Smooth muscle cell (in vitro differentiated cells): ENCODE data around the gene ZBP1. TPM values are rescaled to one million over a fixed set of nuclear protein-coding genes. Genes with fewer than 3 reads are reported as not detected.

ENCODE experiments used
- DNase-seq: peaks from one replicate; lab custom pipeline; 2025; ENCODE audit not compliant: unreplicated experiment; lab: John Stamatoyannopoulos, UW
- H2AFZ ChIP-seq: fragments of 200-600 bp; sonication (generic); 2 replicates; pipeline ENCODE4 v1.6.0; 2016; ENCODE audit warnings: antibody characterized with exemption, low read depth, mild to moderate bottlenecking
- H3F3A ChIP-seq: fragments of 200-600 bp; sonication (generic); 2 replicates; pipeline ENCODE4 v1.6.0; 2017; ENCODE audit warnings: antibody characterized with exemption, low read depth
- H3K27ac ChIP-seq: fragments of 200-600 bp; sonication (generic); 2 replicates; pipeline ENCODE4 v1.5.1; 2016; ENCODE audit warnings: low read depth, mild to moderate bottlenecking
- H3K27me3 ChIP-seq: fragments of 200-600 bp; sonication (generic); 2 replicates; pipeline ENCODE4 v1.6.1; 2016; ENCODE audit warnings: low read depth, mild to moderate bottlenecking
- H3K36me3 ChIP-seq: fragments of 200-600 bp; sonication (generic); 2 replicates; pipeline ENCODE4 v1.5.1; 2016; ENCODE audit warnings: low read depth
- H3K4me1 ChIP-seq: fragments of 200-600 bp; sonication (generic); 2 replicates; pipeline ENCODE4 v1.5.1; 2016; ENCODE audit warnings: low read depth
- H3K4me2 ChIP-seq: fragments of 200-600 bp; sonication (generic); 2 replicates; pipeline ENCODE4 v1.6.0; 2016; ENCODE audit warnings: mild to moderate bottlenecking
- H3K4me3 ChIP-seq: fragments of 200-600 bp; sonication (generic); 2 replicates; pipeline ENCODE4 v1.5.1; 2016; ENCODE audit warnings: mild to moderate bottlenecking
- H3K79me2 ChIP-seq: fragments of 200-600 bp; sonication (generic); 2 replicates; pipeline ENCODE4 v1.6.0; 2016; ENCODE audit warnings: low read depth, mild to moderate bottlenecking
- H3K9ac ChIP-seq: fragments of 200-600 bp; sonication (generic); 2 replicates; pipeline ENCODE4 v1.6.0; 2016; ENCODE audit warnings: low read depth
- H3K9me3 ChIP-seq: fragments of 200-600 bp; sonication (generic); replicated peaks from 2 replicates; pipeline ENCODE4 v1.5.1; 2016; ENCODE audit warnings: low read depth
- H4K20me1 ChIP-seq: fragments of 200-600 bp; sonication (generic); 2 replicates; pipeline ENCODE4 v1.6.0; 2016; ENCODE audit warnings: low read depth
- CTCF ChIP-seq: fragments of 200-600 bp; sonication (generic); IDR thresholded peaks from 2 replicates; pipeline ENCODE4 v1.5.1; 2017; ENCODE audit warnings: borderline replicate concordance, mild to moderate bottlenecking, antibody characterized with exemption; ENCODE audit not compliant: insufficient read depth, poor library complexity, severe bottlenecking
- WGBS: methylation state at CpG from one replicate; pipeline ENCODE4 v1.1.7; 2016; ENCODE audit warnings: low lambda C conversion rate; 5-methylcytosine and 5-hydroxymethylcytosine counted together
- polyA plus RNA-seq: library from polyadenylated mRNA; unstranded; fragments of >200 nt; fragmentation: Nextera tagmentation; extraction: Ambion mirVana; gene quantifications from 2 replicates; pipeline ENCODE4 v1.2.1, GENCODE V29; 2016
- total RNA-seq: library from RNA; depleted of rRNA; stranded (reverse); fragments of >200 nt; gene quantifications from 2 replicates; pipeline ENCODE4 v1.2.3, GENCODE V29; 2014

The ZBP1 gene
- total and polyA plus RNA-seq, 2 experiments from 2014 or later = not detected

GRCh38 chr20:57609086-57609841 is 11.0 kb downstream of the ZBP1 start:
- no peaks in the 10 kb centered on the region for H3F3A ChIP-seq
- H2AFZ ChIP-seq = no peak overlapping the region
- TF ChIP-seq CTCF = no peak
- no peak overlapping the region for H3K4me2 ChIP-seq
- DNase-seq = no peak
- H3K27me3 ChIP-seq = peaks cover 23% of the 10 kb centered on the region
- no peaks in the 10 kb centered on the region for H3K36me3 ChIP-seq
- no peak overlapping the region for H3K9ac ChIP-seq
- H3K4me1 ChIP-seq = no peaks in the 10 kb centered on the region
- no peak overlapping the region for H3K27ac ChIP-seq
- no peaks in the 10 kb centered on the region for H4K20me1 ChIP-seq
- H3K79me2 ChIP-seq = no peaks in the 10 kb centered on the region
- WGBS = 91% methylated on average over 16 of the region's 16 CpGs
- no peaks in the 10 kb centered on the region for H3K9me3 ChIP-seq
- no peak overlapping the region for H3K4me3 ChIP-seq

DNA sequence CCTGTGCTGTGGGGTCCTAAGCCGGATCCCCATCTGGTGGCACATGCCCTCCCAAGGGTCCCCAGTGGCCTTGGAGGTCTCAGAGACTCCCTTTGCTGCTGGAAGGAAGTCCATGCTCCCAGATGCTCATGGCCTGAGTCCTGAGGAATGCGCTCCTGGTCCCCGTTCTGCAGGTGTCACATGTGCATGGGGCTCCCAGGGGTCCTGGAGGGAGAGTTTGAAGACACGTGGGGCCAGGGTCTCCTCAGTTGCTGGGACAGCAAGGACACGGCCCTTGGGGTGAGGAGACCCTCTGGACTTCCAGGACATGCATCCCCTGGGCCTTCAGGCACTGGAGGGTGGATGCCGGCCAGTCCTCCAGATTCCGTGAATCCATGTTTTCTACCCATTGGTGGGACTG is 11.7 kb downstream of the ZBP1 start:
- H2AFZ ChIP-seq = no peak overlapping the region
- H3K9ac ChIP-seq = no peak overlapping the region
- H3K4me3 ChIP-seq = no peak overlapping the region
- H3K4me1 ChIP-seq = no peaks in the 10 kb centered on the region
- DNase-seq = no peak
- no peaks in the 10 kb centered on the region for H4K20me1 ChIP-seq
- H3K27ac ChIP-seq = no peak overlapping the region
- no peaks in the 10 kb centered on the region for H3K79me2 ChIP-seq
- no peaks in the 10 kb centered on the region for H3K36me3 ChIP-seq
- no peak overlapping the region for H3K4me2 ChIP-seq
- no peaks in the 10 kb centered on the region for H3K9me3 ChIP-seq
- no peak for TF ChIP-seq CTCF
- H3F3A ChIP-seq = no peaks in the 10 kb centered on the region
- H3K27me3 ChIP-seq = peaks cover 23% of the 10 kb centered on the region
- WGBS = 76% methylated on average over 7 of the region's 7 CpGs

DNA sequence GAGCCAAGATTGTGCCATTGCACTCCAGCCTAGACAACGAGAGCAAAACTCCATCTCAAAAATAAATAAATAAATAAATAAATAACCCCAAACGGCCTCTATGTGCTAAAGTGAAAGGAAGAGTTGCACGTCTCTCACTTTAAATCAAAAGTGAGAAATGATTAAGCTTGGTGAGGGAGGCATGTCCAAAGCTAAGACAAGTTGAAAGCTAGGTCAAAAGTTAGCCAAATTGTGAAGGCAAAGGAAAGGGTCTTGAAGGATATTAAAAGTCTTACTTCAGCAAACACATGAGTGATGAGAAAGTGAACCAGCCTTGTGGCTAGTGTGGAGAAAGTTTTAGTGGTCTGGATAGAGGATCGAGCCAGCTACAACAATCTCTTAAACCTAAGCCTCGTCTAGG is 14.3 kb downstream of the ZBP1 start:
- Histone ChIP-seq H3K9ac (no peak overlapping the region), H3K36me3 (no peaks in the 10 kb centered on the region), H3K9me3 (no peaks in the 10 kb centered on the region), H3K4me2 (no peak overlapping the region), H3K27me3 (peaks cover 23% of the 10 kb centered on the region), H3K27ac (no peak overlapping the region), H3K4me1 (no peaks in the 10 kb centered on the region), H3K4me3 (no peak overlapping the region), H3F3A (no peaks in the 10 kb centered on the region), H3K79me2 (no peaks in the 10 kb centered on the region), H4K20me1 (no peaks in the 10 kb centered on the region), H2AFZ (no peak overlapping the region)
- TF ChIP-seq CTCF = no peak
- no peak for DNase-seq
- 91% methylated on average over 5 of the region's 5 CpGs for WGBS

DNA sequence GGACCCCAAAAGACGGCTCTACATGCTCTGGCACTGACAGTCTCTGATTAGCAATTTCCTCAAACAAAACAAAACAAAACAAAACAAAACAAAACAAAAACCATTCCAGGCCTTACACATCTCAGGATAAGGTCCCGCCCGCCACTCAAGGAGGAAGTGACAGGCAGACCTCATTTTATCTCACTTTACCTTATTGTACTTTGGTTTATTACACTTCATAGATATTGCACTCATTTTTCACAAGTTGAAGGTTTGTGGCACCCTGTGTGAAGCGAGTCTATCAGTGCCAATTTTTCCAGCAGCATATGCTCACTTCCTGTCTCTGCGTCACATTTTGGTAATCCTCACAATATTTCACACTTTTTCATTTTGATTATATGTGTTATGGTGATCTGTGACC is 15.2 kb downstream of the ZBP1 start:
- Histone ChIP-seq H3K9me3 (no peaks in the 10 kb centered on the region), H3K9ac (no peak overlapping the region), H3F3A (no peaks in the 10 kb centered on the region), H3K4me3 (no peak overlapping the region), H3K4me1 (no peaks in the 10 kb centered on the region), H4K20me1 (no peaks in the 10 kb centered on the region), H2AFZ (no peak overlapping the region), H3K27ac (no peak overlapping the region), H3K4me2 (no peak overlapping the region), H3K36me3 (no peaks in the 10 kb centered on the region), H3K27me3 (peaks cover 23% of the 10 kb centered on the region), H3K79me2 (no peaks in the 10 kb centered on the region)
- WGBS = 91% methylated on average over 5 of the region's 5 CpGs
- TF ChIP-seq CTCF = no peak
- DNase-seq = no peak
